HEK293 (cell line): ENCODE results near the gene KCNH8.

ENCODE experiments used
- CTCF ChIA-PET: fragments of 350-600 bp; formaldehyde crosslinking; extraction: SDS; loops from one replicate; lab custom pipeline; 2021; ENCODE audit warnings: antibody characterized with exemption; lab: Yijun Ruan, JAX
- POLR2A ChIA-PET: fragments of 300-600 bp; formaldehyde crosslinking; extraction: SDS; loops from one replicate; lab custom pipeline; 2020; ENCODE audit warnings: antibody characterized with exemption, inconsistent platforms; lab: Yijun Ruan, JAX
- H3K27ac ChIP-seq: fragments of 200-500 bp; sonication (Bioruptor generic); 2 replicates; pipeline ENCODE4 v1.5.1; 2014; ENCODE audit warnings: low read depth, low read length, control low read depth, inconsistent platforms; ENCODE audit errors: extremely low read depth
- H3K36me3 ChIP-seq, 2 experiments: fragments of 200-500 bp in 1 of 2; sonication (Bioruptor generic) in 1 of 2; 1 replicate in 1 of 2; 2 replicates in 1 of 2; pipeline ENCODE4 v1.5.1; 2014 to 2017; ENCODE audit warnings: inconsistent platforms in 2 of 2, low read length in 2 of 2; ENCODE audit not compliant: control insufficient read depth in 2 of 2, insufficient read depth in 1 of 2
- H3K4me1 ChIP-seq: fragments of 200-500 bp; sonication (Bioruptor generic); 2 replicates; pipeline ENCODE4 v1.5.1; 2014; ENCODE audit warnings: mild to moderate bottlenecking, low read length, inconsistent platforms; ENCODE audit not compliant: control insufficient read depth, insufficient read depth
- H3K4me3 ChIP-seq: 2 replicates; pipeline ENCODE4 v1.5.1; 2011; ENCODE audit warnings: low read depth, mild to moderate bottlenecking, control low read depth, low read length, moderate library complexity
- H3K9me3 ChIP-seq: fragments of 200-500 bp; sonication (Bioruptor generic); 2 replicates; pipeline ENCODE4 v1.5.1; 2014; ENCODE audit warnings: low read depth, low read length, inconsistent platforms; ENCODE audit not compliant: control insufficient read depth, insufficient read depth
- HIC1 ChIP-seq: fragments of 450-650 bp; formaldehyde crosslinking; IDR thresholded peaks from 2 replicates; pipeline ENCODE4 v1.5.1; 2016; ENCODE audit warnings: missing biosample characterization, missing genetic modification characterization
- KLF8 ChIP-seq: fragments of 450-650 bp; formaldehyde crosslinking; IDR thresholded peaks from 2 replicates; pipeline ENCODE4 v1.5.1; 2016; ENCODE audit warnings: missing biosample characterization, missing genetic modification characterization
- SCRT2 ChIP-seq: fragments of 450-650 bp; formaldehyde crosslinking; IDR thresholded peaks from 2 replicates; pipeline ENCODE4 v1.5.1; 2016; ENCODE audit warnings: missing biosample characterization, missing genetic modification characterization
- YY2 ChIP-seq: fragments of 450-650 bp; formaldehyde crosslinking; IDR thresholded peaks from 2 replicates; pipeline ENCODE4 v1.5.1; 2016; ENCODE audit warnings: missing biosample characterization, missing genetic modification characterization
- ZBTB11 ChIP-seq: fragments of 450-650 bp; formaldehyde crosslinking; conservative IDR thresholded peaks from 2 replicates; pipeline ENCODE4 v1.5.1; 2016; ENCODE audit warnings: low read depth, missing biosample characterization, missing genetic modification characterization
- ZFHX2 ChIP-seq: fragments of 450-650 bp; formaldehyde crosslinking; conservative IDR thresholded peaks from 2 replicates; pipeline ENCODE4 v1.5.1; 2016; ENCODE audit warnings: missing biosample characterization, missing genetic modification characterization
- ZNF211 ChIP-seq: fragments of 450-650 bp; formaldehyde crosslinking; IDR thresholded peaks from 2 replicates; pipeline ENCODE4 v1.5.1; 2016; ENCODE audit warnings: low read depth, missing biosample characterization, missing genetic modification characterization
- ZNF302 ChIP-seq: fragments of 450-650 bp; formaldehyde crosslinking; IDR thresholded peaks from 2 replicates; pipeline ENCODE4 v1.5.1; 2016; ENCODE audit warnings: missing biosample characterization, missing genetic modification characterization, low read depth
- ZNF394 ChIP-seq: fragments of 450-650 bp; formaldehyde crosslinking; IDR thresholded peaks from 2 replicates; pipeline ENCODE4 v1.5.1; 2016; ENCODE audit warnings: missing biosample characterization, missing genetic modification characterization, mild to moderate bottlenecking, moderate library complexity, borderline replicate concordance
- ZNF426 ChIP-seq: fragments of 450-650 bp; formaldehyde crosslinking; IDR thresholded peaks from 2 replicates; pipeline ENCODE4 v1.5.1; 2017; ENCODE audit warnings: missing biosample characterization, missing genetic modification characterization, mild to moderate bottlenecking, inconsistent platforms, moderate library complexity
- ZNF518A ChIP-seq: fragments of 450-650 bp; formaldehyde crosslinking; conservative IDR thresholded peaks from 2 replicates; pipeline ENCODE4 v1.5.1; 2016; ENCODE audit warnings: low read depth, missing biosample characterization, missing genetic modification characterization
- ZNF548 ChIP-seq: fragments of 450-650 bp; formaldehyde crosslinking; IDR thresholded peaks from 2 replicates; pipeline ENCODE4 v1.5.1; 2016; ENCODE audit warnings: missing biosample characterization, missing genetic modification characterization
- ZNF555 ChIP-seq: fragments of 450-650 bp; formaldehyde crosslinking; conservative IDR thresholded peaks from 2 replicates; pipeline ENCODE4 v1.5.1; 2017; ENCODE audit warnings: missing biosample characterization, mild to moderate bottlenecking, missing genetic modification characterization, inconsistent platforms
- ZNF571 ChIP-seq: fragments of 450-650 bp; formaldehyde crosslinking; IDR thresholded peaks from 2 replicates; pipeline ENCODE4 v1.5.0; 2017; ENCODE audit warnings: missing biosample characterization, missing genetic modification characterization
- ZNF623 ChIP-seq: fragments of 450-650 bp; formaldehyde crosslinking; IDR thresholded peaks from 2 replicates; pipeline ENCODE4 v1.5.1; 2016; ENCODE audit warnings: missing biosample characterization, missing genetic modification characterization
- ZNF664 ChIP-seq: fragments of 450-650 bp; formaldehyde crosslinking; IDR thresholded peaks from 2 replicates; pipeline ENCODE4 v1.5.1; 2016; ENCODE audit warnings: missing biosample characterization, missing genetic modification characterization
- ZSCAN4 ChIP-seq: fragments of 450-650 bp; formaldehyde crosslinking; IDR thresholded peaks from 2 replicates; pipeline ENCODE4 v1.5.1; 2017; ENCODE audit warnings: missing biosample characterization, missing genetic modification characterization
- ZXDB ChIP-seq: fragments of 450-650 bp; formaldehyde crosslinking; IDR thresholded peaks from 2 replicates; pipeline ENCODE4 v1.5.1; 2016; ENCODE audit warnings: missing biosample characterization, missing genetic modification characterization
- TF ChIP-seq, protein P1 (sequence below): fragments of 450-650 bp; formaldehyde crosslinking; IDR thresholded peaks from 2 replicates; pipeline ENCODE4; 2016; ENCODE audit warnings: missing biosample characterization, missing genetic modification characterization

The KCNH8 gene

GRCh38 chr3:19284974-19285373 is 136.7 kb downstream of the KCNH8 start:
- no peak overlapping the region for H3K4me3 ChIP-seq
- no peaks in the 10 kb centered on the region for H3K9me3 ChIP-seq
- TF ChIP-seq ZNF211 = no peak
- POLR2A ChIA-PET = no interaction called here
- CTCF ChIA-PET = no interaction called here
- no peaks in the 10 kb centered on the region for H3K36me3 ChIP-seq
- H3K4me1 ChIP-seq = no peaks in the 10 kb centered on the region
- no peak overlapping the region for H3K27ac ChIP-seq

DNA sequence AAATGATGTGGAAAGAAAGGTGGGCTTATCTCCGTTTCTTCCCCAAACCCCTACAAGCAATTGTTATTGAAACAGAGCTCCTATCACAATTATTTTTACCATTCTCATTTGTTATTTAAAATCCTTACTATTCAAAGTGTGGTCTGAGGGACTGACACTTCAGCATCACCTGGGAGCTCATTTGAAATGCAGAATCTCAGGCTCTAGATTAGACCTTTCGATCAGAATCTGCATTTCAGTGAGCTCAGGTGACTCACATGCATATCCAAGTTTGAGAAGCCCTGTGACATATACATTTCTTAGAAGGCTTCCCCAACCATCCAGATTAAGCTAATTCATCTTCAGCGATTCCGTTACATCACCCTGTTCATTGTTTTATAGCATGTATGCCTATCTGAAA is 145.0 kb downstream of the KCNH8 start:
- POLR2A ChIA-PET = no interaction called here
- no peak for TF ChIP-seq ZNF302 (tag by site-specific recombination)
- TF ChIP-seq YY2 = no peak
- no peak for TF ChIP-seq ZNF571
- TF ChIP-seq, protein P1, sequence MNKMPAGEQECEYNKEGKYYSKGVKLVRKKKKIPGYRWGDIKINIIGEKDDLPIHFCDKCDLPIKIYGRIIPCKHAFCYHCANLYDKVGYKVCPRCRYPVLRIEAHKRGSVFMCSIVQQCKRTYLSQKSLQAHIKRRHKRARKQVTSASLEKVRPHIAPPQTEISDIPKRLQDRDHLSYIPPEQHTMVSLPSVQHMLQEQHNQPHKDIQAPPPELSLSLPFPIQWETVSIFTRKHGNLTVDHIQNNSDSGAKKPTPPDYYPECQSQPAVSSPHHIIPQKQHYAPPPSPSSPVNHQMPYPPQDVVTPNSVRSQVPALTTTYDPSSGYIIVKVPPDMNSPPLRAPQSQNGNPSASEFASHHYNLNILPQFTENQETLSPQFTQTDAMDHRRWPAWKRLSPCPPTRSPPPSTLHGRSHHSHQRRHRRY (tag by site-specific recombination) = no peak
- no peak for TF ChIP-seq ZNF548 (tag by site-specific recombination)
- Histone ChIP-seq H3K36me3 (no peaks in the 10 kb centered on the region), H3K4me3 (no peak overlapping the region), H3K27ac (no peak overlapping the region), H3K4me1 (no peaks in the 10 kb centered on the region), H3K9me3 (no peaks in the 10 kb centered on the region)
- CTCF ChIA-PET = no interaction called here

GRCh38 chr3:19295208-19295607 is 146.9 kb downstream of the KCNH8 start:
- POLR2A ChIA-PET = no interaction called here
- Histone ChIP-seq H3K27ac (no peak overlapping the region), H3K36me3 (no peaks in the 10 kb centered on the region), H3K4me3 (no peak overlapping the region), H3K9me3 (no peaks in the 10 kb centered on the region), H3K4me1 (no peaks in the 10 kb centered on the region)
- CTCF ChIA-PET = no interaction called here
- TF ChIP-seq SCRT2 (tag by site-specific recombination) = no peak
- TF ChIP-seq HIC1 = no peak
- peak; percentile 49; the same call in 1 of the 2 replicates for TF ChIP-seq ZNF518A (tag by site-specific recombination)
- peak; percentile 50 for TF ChIP-seq ZNF426 (tag by site-specific recombination)
- no peak for TF ChIP-seq ZFHX2
- peak; percentile 38 for TF ChIP-seq ZNF555
- 0 out of 2 replicates have a peak, but pooled peaks have one; percentile 22 for TF ChIP-seq ZXDB (tag by site-specific recombination)
- peak; percentile 27; the same call in 1 of the 2 replicates for TF ChIP-seq ZBTB11 (tag by site-specific recombination)
- TF ChIP-seq ZNF664 (tag by site-specific recombination) = no peak
- peak; percentile 40; the same call in 1 of the 2 replicates for TF ChIP-seq ZNF623 (tag by site-specific recombination)
- TF ChIP-seq KLF8 (tag by site-specific recombination) = no peak
- TF ChIP-seq ZSCAN4 = no peak
- TF ChIP-seq ZNF394 = peak; percentile 59; the same call in 1 of the 2 replicates
